ENCODE measurements around the gene GRIK4. TPM values are rescaled to one million over a fixed set of nuclear protein-coding genes. Genes with fewer than 3 reads are reported as not detected.
A peak's percentile ranks its signal among the peaks of the same experiment; 100 is the strongest.
"Not testable (repeated sequence)": the region's sequence is repeated elsewhere in the genome, so short reads cannot be mapped to it uniquely, and the experiment has no call there.

The GRIK4 gene
- total RNA-seq, 2 donors from 2014 or later = not detected

DNA sequence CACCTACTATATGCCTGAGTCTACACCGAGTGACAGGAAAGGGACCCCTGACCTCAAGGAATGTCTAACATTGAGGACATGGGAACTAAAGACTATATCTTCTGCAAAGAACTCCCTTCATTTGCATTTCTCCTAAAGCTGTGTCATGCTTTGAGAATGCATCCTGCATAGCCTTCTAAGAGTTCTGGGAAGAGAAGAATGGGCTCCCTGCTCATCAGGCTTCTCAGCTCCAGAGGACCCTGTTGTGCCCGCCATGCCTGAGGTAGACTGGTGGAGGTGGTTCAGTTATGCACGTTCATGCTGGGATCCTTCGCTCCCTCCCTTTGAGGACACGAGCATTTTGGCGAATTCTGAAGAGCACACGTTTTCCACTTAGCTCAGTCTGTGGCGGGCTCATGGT is 63.3 kb downstream of the GRIK4 start:
- ATAC-seq = no peak
- DNase-seq (ENCODE audit: low spot score in 2 of 2) = no peak
- no peaks in the 10 kb centered on the region for H3K36me3 Mint-ChIP-seq
- H3K27ac Mint-ChIP-seq = no peak overlapping the region
- H3K9me3 Mint-ChIP-seq = no peaks in the 10 kb centered on the region

DNA sequence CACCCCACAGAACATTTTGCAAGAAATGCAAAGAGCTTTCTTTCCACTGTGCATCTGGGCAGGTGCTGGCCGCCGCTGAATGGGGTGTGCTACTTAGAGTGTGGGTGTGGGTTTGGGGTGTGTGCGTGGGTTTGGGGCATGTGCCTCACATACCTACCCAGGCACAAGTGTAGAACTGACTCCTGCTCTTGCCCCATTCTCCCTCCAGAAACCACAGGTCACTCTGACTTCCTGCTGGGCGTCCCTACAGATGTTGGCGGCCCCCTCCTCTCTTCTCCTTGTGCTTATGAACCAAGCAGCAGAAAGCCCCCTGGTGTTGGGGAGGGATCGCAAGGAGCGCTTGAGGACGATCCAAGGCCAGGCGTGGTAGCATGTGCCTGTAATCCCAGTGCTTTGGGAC is 63.9 kb downstream of the GRIK4 start:
- DNase-seq (ENCODE audit: low spot score in 2 of 2) (no peak), ATAC-seq (no peak)
- Mint-ChIP-seq H3K27ac (no peak overlapping the region), H3K9me3 (no peaks in the 10 kb centered on the region), H3K36me3 (no peaks in the 10 kb centered on the region)

DNA sequence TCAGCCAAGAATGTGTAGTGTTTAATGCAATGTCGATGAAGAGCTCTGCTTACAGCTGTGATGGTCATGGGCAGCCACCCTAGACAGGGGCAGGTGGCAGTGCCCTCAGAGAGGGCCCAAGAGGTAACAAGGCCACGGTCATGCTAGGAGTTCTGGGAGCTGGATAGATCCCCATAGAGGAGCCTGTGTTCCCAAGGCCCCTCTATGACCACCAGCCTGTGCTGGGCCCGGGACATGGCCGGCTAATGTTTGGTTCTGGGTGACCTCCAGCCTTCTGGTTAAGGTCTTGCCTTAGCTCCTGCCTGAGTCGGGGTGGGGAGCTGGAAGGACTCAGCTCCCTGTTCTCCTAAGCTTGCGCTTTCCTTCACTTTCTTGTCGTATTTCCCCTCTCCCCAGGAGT is 65.1 kb downstream of the GRIK4 start:
- DNase-seq (ENCODE audit: low spot score in 2 of 2) (no peak), ATAC-seq (no peak)
- no peaks in the 10 kb centered on the region for H3K36me3 Mint-ChIP-seq
- no peaks in the 10 kb centered on the region for H3K9me3 Mint-ChIP-seq
- H3K27ac Mint-ChIP-seq = no peak overlapping the region

DNA sequence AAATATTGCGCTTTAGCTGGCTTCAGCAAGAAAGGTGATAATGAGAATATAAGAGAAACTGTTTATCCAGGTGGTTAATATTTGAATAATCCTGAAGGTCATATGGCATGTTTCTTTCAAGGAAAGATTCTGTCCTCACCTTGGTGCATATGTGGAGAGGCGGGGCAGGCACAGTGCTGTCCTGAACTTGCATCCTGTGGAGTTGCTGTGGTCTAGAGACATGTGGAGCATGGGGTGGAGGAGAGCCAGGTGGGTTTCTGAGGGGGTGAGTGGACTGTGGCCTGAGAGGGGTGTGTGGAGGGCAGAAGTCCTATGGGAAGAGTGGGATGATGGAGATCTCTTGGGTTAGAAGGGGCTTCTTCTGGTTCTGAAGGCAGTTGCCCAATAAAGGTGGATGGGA is 65.5 kb downstream of the GRIK4 start:
- no peak overlapping the region for H3K27ac Mint-ChIP-seq
- H3K36me3 Mint-ChIP-seq = no peaks in the 10 kb centered on the region
- DNase-seq (ENCODE audit: low spot score in 2 of 2) = no peak
- ATAC-seq = no peak
- no peaks in the 10 kb centered on the region for H3K9me3 Mint-ChIP-seq

DNA sequence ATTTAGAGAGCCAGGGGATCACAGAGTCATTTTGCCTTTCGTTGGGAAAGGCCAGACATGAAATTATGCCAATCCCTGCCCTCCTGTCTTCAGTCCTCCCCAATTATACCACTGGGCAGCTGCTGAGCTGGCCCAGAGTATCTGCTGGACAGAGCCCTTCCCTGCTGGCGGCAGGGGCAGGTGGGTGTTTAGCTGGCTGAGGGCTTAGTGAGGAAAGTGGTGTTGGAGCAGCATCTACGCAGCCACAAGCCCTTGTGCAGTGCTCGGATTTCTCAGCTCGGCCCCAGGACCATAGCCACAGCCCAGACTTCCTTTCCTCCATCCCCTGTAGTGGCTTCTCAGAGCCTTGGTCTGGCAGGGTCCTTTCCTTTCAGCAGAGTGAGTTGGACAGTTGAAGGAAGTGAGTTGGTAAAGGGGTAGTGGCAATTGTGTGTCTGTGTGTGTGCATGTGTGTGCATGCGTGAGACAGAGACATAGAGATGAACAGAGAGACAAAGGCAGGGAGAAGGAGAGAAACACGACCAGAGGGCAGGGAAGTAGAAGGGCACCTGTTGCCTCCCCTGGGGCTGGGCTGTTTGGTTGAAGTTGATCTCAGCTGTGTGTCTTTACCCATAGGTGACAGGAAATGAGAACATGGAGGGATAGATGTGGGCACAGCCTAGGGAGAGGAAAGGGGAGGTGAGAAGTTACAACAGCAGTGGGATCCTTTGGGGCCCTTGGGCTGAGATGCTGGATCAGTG is 66.2 kb downstream of the GRIK4 start:
- Mint-ChIP-seq H3K36me3 (no peaks in the 10 kb centered on the region), H3K9me3 (no peaks in the 10 kb centered on the region), H3K27ac (no peak overlapping the region)
- ATAC-seq (no peak), DNase-seq (ENCODE audit: low spot score in 2 of 2) (no peak)

DNA sequence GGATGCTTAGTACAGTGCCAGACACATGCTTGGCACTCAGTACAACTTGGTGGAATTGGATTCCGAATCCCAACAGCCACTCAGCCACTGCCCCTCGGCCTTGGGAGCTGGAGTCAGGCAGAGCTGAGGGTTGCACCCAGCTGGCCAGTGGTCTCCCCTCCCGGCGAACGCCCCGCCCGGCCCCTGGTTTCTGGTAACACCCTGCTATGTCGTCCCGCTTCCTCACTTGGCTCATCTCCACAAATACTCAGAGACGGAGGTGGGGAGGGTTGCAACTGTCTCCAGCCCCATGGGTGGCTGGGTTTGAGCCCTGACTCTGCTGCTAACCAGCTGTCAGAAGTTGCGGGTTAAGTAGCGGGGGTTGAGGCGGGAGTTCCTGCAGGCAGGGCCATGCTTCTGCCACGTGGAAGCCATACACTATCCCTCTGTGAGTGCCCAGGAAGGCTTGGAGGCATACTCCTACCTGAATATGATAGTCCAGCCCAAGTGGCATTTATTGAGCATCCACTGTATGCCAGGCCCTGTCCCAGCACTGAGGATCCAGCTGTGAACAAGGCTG is 67.1 kb downstream of the GRIK4 start:
- Mint-ChIP-seq H3K27ac (no peak overlapping the region), H3K9me3 (peaks cover 6 to 8% of the 10 kb centered on the region in 2 donors), H3K36me3 (no peaks in the 10 kb centered on the region)
- ATAC-seq = no peak
- DNase-seq (ENCODE audit: low spot score in 2 of 2) = no peak

DNA sequence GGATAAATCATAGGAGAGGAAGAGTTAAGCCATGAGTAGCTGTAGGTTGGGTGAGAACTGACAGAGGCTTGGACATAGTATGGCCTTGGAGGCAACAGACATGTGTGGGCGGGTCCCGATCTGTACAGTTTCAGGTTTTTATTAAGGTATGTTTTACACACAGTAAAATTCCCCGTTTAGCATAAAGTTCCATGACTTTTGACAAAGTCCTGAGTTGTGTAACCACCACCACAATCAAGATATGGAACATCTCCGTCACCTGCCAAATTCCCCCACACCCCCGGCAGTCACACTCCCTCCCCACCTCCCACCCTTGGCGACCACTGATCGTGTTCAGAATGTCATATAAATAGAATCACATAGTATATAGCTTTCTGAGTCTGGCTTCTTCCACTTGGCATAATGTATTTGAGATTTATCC is 68.1 kb downstream of the GRIK4 start:
- ATAC-seq (peak in 1 of 2 donors; percentile 32), DNase-seq (ENCODE audit: low spot score in 2 of 2) (no peak)
- no peaks in the 10 kb centered on the region for H3K36me3 Mint-ChIP-seq
- H3K9me3 Mint-ChIP-seq = peaks cover 12 to 15% of the 10 kb centered on the region in 2 donors
- no peak overlapping the region for H3K27ac Mint-ChIP-seq

DNA sequence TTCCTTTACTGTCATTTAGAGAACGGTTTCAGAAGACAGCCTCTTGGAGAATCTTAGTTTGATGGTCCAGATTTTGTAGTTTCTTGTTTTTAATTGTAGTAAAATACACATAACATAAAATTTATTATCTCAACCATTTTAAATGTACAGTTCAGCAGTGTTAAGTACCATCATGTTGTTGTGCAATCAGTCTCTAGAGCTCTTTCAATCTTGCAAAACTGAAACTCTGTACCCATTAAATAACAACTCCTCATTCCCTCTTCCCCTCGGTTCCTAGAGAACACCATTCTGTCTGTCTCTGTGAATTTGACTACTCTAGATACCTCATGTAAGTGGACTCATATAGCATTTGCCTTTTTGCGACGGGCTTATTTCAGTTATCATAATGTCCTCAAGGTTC is 69.8 kb downstream of the GRIK4 start:
- no peak for DNase-seq (ENCODE audit: low spot score in 2 of 2)
- ATAC-seq = no peak
- Mint-ChIP-seq H3K9me3 (peaks cover 12 to 15% of the 10 kb centered on the region in 2 donors), H3K27ac (no peak overlapping the region), H3K36me3 (no peaks in the 10 kb centered on the region)

DNA sequence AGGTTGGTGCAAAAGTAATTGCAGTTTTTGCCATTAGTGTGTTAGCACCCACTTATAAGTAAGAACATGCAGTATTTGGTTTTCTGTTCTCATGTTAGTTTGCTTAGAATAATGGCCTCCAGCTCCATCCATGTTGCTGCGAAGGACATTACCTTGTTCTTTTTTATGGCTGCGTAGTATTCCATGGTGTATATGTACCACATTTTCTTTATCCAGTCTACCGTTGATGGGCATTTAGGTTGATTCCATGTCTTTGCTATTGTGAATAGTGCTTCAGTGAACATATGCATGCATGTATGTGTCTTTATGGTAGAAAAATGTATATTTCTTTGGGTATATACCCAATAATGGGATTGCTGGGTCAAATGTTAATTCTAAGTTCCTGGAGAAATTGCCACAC is 71.0 kb downstream of the GRIK4 start:
- not testable (repeated sequence) for H3K36me3 Mint-ChIP-seq; ATAC-seq; H3K27ac Mint-ChIP-seq; DNase-seq (ENCODE audit: low spot score in 2 of 2)
- peaks cover 12 to 15% of the 10 kb centered on the region in 2 donors for H3K9me3 Mint-ChIP-seq

DNA sequence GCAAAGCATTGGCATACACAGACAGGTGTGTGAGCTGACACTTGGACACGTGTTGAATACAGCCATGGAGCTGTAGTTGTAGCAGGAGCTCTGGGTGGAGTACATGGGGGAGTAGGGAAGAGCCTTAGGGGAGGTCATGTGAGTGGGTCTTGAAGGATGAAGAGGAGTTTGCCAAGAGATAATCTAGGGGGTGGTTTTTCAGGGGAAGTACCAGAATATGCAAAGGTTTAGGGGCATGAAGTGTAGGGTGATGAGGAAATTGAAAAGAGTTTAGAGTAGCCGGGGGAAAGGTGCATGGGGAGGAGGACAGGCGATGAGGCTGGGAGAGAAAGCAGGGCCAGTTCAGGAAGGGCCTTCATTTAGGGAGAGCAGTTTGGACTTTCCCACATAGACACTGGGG is 74.5 kb downstream of the GRIK4 start:
- H3K27ac Mint-ChIP-seq = no peak overlapping the region
- ATAC-seq = no peak
- no peaks in the 10 kb centered on the region for H3K36me3 Mint-ChIP-seq
- no peak for DNase-seq (ENCODE audit: low spot score in 2 of 2)
- peaks cover 12 to 15% of the 10 kb centered on the region in 2 donors for H3K9me3 Mint-ChIP-seq

DNA sequence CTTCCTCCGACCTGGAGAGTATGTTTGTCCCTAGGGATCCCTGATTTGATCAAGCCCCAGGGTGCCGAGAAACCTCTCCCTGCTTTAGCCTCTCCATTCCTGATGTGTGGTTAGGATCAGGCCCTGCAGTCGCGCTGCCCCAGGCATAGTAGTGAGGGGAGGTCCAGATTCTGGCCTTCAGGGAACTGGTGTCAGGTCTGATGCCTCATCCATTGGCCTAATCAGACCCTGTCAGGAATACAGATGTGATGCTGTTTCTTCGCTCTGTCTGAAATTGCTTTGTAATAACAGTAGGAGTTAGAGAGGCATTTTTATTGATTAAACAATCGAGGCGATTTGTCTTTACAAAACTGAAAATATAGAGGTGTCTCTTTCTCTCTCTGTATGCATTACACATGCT is 75.2 kb downstream of the GRIK4 start:
- H3K9me3 Mint-ChIP-seq = peaks cover 12 to 15% of the 10 kb centered on the region in 2 donors
- no peak for ATAC-seq

DNA sequence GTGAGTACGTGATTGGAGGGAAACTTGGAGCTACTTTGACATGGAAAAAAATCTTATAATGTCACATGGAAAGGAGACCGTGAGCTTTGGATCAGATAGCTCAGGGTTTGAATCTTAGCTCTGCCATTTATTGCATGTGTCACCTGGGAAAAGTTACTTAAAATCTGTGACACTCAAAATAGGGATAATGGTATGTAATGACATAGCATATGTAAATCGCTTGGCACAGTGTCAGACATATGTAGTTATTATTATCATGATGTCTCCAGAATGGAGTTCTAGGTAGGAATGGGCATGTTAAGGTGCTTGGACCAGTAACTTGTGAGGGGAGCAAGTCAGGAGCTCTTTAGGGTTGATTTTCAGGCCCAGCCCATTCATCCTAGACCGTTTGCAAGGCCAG is 75.8 kb downstream of the GRIK4 start:
- DNase-seq (ENCODE audit: low spot score in 2 of 2) = no peak
- Mint-ChIP-seq H3K36me3 (no peaks in the 10 kb centered on the region), H3K27ac (no peak overlapping the region), H3K9me3 (peaks cover 12 to 15% of the 10 kb centered on the region in 2 donors)
- ATAC-seq = no peak

More for the DNA sequence above, 75.2 kb downstream of the GRIK4 start:
- Mint-ChIP-seq H3K36me3 (no peaks in the 10 kb centered on the region), H3K27ac (no peak overlapping the region)
- DNase-seq (ENCODE audit: low spot score in 2 of 2) = no peak

DNA sequence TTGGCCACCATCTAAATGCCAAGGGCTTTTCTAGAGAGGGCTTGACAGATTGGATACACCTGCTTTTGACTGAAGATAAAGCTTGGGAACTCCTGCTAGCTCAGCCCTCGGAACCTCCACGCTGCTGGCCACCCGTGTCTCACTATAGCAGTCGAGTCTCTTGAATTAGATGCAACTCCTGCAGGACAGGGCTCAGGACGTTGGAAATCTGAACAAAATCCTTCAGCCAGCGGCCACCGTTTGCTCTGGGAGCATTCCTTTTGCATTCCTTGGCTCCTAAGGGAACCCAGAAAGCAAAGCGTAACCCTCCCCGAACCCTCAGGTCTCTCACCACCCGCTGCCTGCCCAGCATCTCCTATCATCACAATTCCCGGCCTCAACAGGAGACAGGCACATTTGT is 77.8 kb downstream of the GRIK4 start:
- ATAC-seq (no peak), DNase-seq (ENCODE audit: low spot score in 2 of 2) (no peak)
- Mint-ChIP-seq H3K9me3 (peaks cover 0 to 1% of the 10 kb centered on the region in 2 donors), H3K27ac (no peak overlapping the region), H3K36me3 (no peaks in the 10 kb centered on the region)

DNA sequence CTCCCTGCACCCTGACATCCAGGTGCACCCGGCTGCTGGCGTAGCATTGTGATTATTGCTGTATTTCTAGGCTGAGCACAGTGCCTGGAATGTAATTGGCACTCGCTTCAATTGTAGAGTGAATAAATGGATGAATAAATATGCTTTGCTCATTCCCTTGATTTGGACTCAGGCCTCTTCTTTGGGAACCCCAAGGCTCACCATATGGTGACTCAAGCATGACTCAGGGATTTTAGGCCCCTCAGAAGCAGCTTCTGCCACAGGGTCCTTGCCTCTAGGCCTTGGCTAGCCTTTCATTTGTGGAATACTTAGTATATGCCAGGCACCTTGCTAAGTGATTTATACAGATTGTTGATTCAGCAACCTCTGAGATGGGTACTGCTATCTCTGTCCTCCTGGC is 78.9 kb downstream of the GRIK4 start:
- ATAC-seq = no peak
- no peak for DNase-seq (ENCODE audit: low spot score in 2 of 2)
- Mint-ChIP-seq H3K27ac (no peak overlapping the region), H3K9me3 (no peaks in the 10 kb centered on the region), H3K36me3 (no peaks in the 10 kb centered on the region)

DNA sequence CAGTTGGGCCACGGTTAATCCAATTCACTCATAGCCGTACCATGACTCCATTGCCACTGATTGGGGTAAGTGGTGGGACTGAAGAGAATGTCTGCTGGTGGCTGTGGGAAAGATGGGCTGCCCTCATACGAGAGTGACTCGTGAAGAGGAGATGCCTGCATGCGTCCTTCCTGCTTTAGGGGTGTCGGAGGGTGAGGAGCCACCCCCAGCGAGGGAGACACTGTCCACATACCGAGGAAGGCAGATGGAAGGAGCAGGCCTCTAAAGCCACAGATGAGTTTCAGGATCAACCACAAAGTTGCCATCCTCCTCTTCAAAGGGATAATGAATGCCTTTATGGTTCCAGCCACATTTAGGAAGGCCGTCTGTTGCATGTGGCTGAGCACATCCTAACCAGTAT is 83.2 kb downstream of the GRIK4 start:
- ATAC-seq (no peak), DNase-seq (ENCODE audit: low spot score in 2 of 2) (no peak)
- no peak overlapping the region for H3K27ac Mint-ChIP-seq
- H3K9me3 Mint-ChIP-seq = no peaks in the 10 kb centered on the region
- no peaks in the 10 kb centered on the region for H3K36me3 Mint-ChIP-seq

DNA sequence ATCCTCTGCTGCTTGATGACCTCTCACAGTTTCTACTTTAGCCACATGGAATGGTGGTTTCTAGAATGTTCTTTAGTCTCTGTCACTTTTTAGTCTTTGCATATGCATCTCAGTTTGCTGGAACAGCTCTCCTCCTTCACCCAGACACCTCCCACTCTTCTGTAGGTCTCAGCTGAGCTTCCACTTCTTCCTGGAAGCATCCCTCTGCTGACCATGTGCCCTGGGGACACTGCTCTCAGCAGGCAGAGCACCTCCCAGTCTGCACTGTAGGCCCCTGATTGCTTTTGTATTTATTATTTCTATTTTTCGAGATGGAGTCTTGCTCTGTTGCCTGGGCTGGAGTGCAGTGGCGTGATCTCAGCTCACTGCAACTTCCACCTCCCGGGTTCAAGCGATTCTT is 84.0 kb downstream of the GRIK4 start:
- H3K9me3 Mint-ChIP-seq = no peaks in the 10 kb centered on the region
- ATAC-seq (no peak), DNase-seq (ENCODE audit: low spot score in 2 of 2) (no peak)
- H3K36me3 Mint-ChIP-seq = no peaks in the 10 kb centered on the region
- H3K27ac Mint-ChIP-seq = peak overlapping the region in 1 of 2 donors; percentile 41

DNA sequence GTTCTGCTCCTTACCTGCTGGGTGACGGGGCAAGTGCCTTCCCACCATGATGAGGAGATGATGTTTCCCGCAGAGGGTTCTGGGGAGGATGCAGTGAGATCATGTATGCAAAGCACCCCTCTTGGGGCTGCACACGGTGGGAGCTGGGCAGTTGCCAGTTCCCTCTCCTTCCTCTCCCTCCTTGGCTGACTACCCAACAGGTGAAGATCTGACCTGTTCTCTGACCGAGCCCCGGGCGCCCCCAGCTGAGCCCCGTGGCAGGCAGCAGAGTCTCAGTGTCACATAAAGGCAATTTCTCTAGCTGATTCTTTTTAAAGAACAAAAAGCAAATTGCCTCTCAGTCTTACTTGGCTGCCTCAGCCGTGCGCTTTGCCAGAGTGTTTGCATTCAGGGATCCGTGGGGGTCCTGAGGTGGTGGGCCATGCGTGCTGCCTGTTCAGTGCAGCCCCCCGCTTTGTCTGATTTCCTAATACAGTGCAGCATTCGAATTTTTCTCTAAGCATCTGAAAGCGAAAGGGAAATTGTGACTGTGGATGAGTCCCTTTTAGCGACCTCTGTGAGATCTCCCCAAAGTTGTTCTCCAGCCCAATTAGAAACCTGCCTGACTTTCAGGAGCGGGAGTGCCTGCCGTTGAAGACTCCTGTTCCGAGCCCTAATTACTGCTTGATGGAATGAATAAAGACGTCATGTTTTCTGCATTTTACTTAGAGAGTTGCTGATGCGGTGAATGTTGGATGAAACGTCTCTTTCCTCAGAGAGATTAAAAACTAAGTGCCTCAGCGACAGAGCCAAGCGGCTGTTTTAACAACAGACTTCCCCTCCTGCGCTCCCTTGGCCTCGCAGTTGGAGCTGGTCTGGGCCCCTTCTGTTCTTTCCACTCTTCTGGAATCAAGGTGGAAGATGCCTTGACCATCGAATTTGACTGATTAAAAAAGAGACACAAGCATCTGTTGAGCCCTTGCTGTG is 86.0 kb downstream of the GRIK4 start:
- no peak for ATAC-seq
- H3K36me3 Mint-ChIP-seq = no peaks in the 10 kb centered on the region
- DNase-seq (ENCODE audit: low spot score in 2 of 2) = no peak
- H3K9me3 Mint-ChIP-seq = no peaks in the 10 kb centered on the region
- no peak overlapping the region for H3K27ac Mint-ChIP-seq
